GM19328 (cell line): ENCODE results near the gene SNX11.

ENCODE experiments used
- ATAC-seq: cut with Tn5 transposase; IDR thresholded peaks from one replicate; pipeline ENCODE4 v1.9.1; 2021; ENCODE audit warnings: mild to moderate bottlenecking, moderate library complexity; ENCODE audit not compliant: unreplicated experiment

Gene SNX11

DNA sequence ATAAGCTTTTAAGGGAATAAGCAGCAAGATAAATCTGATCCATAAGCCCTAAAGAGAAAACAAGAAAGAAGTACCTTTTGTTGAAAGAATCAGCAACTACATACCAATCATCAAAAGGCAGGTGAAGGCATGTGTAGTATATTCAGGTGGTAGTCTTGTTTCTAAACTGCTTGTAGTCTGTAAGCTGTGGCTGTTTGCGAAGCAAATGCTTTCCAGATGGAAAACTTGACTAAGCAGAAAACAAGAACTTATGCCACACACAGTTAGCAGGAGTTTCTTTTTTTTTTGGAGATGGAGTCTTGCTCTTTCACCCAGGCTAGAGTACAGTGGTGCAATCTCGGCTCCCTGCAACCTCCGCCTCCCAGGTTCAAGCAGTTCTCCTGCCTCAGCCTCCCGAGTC lies 12.0 kb upstream of the SNX11 start:
- ATAC-seq, result no peak

DNA sequence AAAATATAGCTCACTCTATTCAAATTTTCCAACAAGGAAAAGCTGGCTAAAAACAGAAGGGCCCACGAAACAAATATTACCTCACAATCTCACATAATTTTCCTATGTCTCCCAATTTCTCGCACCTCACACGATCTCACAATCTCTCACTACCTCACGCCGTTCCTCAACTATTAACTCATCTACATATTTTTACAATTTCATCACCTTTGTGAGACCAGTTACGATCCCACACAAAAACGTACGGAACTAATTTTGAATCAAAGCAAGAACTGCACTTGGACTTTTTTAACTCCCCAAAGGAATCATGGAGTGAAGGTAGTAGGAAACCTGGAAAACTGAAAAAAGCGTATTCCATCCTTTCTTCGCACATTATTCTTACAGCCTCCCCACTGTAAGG lies 7.4 kb upstream of the SNX11 start:
- ATAC-seq, result no peak

DNA sequence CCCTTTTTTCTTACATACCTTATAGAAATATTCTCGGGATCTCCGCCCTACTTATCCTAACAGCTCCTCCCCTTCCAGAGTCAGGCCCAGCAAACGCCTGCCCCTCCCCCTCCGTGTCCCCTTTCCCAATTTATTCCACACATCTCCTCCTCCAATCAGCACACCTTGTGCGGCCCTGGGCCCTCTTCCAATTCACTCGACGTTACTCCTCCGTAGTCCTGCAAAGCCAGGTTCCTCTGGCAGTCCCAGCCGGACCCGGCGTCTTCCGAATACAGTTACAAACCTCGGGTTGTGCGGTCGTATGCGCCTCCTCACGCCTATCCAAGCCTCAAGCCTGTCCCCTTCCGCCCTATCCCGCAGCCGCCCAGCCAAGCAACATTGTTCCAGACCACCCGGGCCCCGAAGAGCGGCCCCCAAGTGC lies 7.0 kb upstream of the SNX11 start:
- ATAC-seq, result peak; percentile 3

DNA sequence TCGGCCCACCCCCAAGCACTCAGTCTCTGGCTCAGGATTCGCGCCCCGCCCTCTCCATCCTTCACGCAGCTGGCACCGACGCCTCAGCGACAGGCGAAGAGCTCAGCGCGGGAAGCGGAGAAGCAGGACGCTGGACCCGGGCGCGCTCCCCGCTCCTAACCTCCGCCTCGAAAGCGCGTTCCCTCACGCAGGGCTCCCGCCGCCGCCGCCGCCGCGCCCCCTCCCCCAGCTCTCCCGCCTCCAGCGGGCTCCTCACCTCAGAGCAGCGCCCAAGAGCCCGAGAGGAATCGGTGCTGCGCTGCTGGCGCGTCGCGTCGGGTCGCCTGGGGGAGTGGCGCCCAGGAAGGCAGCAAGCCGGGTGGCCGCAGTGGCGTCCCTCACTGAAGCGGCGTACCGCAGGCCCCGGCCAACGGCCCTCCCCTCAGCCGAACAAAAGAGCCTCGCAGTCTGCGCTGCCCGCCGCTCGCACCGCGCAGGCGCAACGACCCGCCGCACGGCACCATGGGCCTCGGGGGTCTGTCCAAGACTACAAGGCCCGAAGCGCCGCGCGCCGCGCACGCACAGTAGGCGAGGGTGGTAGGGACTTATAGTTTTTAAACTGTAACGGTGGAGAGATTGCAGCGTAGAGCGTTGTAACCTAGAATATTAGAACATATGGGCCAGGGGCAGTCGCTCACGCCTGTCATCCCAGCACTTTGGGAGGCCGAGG lies 6.4 kb upstream of the SNX11 start, which contains the start of gene CBX1:
CBX1 (minus strand) TSS at position 467 of the 709 bp plus-strand sequence. CDS start 24,474 bp downstream, outside the sequence.
- peak; percentile 86 for ATAC-seq

DNA sequence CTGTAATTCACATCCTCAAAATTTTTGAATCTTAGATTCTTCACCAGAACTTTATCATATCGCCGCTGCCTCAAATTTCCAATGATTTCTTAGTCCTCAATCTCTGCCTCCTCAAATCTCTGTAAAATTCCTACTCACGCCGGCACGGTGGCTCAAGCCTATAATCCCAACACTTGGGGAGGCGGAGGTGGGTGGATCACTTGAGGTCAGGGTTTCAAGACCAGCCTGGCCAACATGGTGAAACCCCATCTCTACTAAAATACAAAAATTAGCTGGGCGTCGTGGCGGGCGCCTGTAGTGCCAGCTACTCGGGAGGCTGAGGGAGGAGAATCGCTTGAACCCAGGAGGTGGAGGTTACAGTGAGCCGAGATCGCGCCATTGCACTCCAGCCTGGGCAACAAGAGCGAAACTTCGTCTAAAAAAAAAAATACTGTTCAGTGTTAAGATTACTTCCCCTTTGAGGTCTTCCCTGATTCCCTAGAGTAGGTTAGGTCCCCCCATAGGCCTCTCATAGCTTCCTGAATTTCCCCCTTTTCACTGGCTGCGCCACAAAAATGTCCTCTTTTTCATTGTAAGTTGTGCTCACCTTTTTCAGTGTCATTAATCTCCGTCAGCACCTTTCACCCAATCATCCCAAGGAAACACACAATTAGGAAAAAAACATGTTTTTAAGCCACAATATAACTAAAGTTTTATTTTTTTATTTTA lies 5.4 kb upstream of the SNX11 start:
- no peak for ATAC-seq

DNA sequence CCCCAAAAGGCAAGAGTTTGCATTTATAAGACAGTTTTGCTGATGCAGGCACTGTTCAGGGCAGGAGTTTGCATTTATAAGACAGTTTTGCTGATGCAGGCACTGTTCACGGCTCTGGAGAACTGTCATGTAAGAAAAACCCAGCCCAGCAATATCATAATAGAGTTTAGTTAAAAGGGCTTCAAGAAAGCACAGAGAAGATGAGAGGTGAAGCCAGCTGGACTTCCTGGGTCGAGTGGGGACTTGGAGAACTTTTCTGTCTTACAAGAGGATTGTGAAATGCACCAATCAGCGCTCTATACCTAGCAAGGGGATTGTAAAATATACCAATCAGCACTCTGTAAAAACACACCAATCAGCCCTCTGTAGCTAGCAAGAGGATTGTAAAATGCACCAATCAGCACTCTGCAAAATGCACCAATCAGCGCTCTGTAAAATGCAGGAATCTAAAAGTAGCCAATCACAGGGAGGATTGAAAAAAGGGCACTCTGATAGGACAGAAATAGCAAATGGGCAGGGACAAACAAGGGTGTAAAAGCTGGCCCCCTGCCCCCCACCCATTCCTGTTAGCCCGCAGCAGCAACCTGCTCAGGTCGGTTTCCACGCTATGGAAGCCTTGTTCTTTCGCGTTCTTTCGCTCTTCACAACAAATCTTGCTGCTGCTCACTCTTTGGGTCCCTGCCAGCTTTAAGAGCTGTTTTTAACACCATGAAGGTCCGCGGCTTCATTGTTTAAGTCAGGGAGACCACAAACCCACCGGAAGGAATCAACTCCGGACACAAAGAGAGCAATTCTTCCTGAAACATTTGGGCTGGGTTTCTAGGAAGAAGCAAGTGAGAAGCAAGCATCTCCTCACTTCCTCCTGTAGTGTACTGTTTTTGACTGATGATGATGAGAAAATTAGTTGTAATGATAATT lies 4.5 kb upstream of the SNX11 start:
- no peak for ATAC-seq

DNA sequence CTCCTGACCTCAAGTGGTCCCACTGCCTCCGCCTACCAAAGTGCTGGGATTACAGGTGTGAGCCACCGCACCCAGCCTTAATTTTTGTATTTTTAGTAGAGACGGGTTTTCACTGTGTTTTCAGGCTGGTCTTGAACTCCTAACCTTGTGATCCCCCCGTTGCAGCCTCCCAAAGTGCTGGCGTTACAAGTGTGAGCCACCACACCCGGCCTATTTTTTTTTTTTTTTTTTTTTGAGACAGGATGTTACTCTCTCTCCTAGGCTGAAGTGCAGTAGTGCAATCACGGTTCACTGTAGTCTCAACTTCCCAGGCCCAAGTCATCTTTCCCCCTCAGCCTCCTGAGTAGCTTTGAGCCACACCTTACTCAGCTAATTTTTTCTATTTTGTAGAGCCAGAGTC lies 3.1 kb upstream of the SNX11 start:
- no peak for ATAC-seq

DNA sequence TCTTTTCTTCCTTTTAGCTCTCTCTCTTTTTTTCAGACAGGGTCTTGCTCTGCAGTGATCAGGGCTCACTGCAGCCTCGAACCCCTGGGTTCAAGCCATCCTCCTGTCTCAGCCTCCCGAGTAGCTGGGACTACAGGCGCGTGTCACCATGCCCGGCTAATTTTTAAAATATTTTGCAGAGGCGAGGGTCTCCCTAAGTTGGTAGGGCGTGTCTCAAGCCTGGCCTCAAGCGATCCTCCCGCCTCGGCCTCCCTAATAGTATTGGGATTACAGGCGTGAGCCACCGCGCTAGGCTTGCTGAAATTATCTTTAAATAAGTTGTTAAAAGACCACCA lies 797 bp upstream of the SNX11 start:
- no peak for ATAC-seq

DNA sequence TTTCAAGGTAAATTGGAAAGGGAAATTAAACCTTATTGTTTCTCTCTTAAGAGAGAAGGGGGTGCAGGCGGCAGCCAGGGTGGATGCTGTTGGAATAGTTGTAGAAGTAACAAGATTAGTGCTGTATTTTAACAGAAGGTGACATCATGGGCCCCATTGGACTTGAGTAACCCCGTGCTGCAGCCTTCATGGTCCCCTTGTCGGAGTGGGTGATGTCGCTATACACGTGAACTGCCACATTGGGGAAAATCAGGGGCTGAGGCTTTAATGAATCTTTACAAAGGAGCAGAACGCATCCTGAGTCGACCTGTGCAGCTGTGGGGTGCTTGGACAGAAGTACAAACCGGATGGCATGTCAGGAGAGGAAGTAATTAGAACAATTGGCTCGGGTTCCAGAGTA lies 3.2 kb downstream of the SNX11 start:
- ATAC-seq, result no peak

DNA sequence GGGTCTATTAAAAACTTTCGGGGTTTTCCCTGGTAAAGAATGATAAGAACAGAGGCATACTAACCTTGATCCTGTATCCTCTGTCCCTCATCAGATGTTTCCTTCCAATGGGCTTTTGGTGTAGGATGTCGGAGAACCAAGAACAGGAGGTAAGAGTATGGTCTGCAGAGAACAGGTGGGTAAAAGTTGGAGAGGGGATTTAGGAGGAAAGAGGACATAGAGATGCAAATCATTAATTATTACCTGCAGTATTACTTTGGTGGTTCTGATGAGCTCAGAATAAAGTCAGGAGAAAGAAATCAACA lies 4.3 kb downstream of the SNX11 start:
- ATAC-seq, result no peak

DNA sequence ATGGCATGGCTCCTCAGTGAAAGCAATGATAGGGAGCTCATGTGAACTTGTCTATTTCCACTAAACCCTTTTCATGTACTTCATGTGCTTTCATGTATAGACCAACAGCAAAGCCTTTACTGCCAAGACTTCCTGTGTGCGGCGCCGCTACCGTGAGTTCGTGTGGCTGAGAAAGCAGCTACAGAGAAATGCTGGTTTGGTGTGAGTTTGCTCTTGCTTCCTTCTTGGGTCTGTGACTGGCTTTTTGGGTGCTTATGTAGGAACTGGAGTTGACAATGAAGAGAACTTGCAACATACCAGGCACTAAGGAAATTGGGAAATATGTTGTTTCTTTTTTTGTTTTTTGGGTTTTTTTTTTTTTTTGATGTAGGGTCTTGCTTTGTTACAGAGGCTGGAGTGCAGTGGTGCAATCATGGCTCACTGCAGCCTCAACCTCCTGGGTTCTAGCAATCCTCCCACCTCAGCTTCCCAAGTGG lies 5.7 kb downstream of the SNX11 start:
- ATAC-seq, result no peak

DNA sequence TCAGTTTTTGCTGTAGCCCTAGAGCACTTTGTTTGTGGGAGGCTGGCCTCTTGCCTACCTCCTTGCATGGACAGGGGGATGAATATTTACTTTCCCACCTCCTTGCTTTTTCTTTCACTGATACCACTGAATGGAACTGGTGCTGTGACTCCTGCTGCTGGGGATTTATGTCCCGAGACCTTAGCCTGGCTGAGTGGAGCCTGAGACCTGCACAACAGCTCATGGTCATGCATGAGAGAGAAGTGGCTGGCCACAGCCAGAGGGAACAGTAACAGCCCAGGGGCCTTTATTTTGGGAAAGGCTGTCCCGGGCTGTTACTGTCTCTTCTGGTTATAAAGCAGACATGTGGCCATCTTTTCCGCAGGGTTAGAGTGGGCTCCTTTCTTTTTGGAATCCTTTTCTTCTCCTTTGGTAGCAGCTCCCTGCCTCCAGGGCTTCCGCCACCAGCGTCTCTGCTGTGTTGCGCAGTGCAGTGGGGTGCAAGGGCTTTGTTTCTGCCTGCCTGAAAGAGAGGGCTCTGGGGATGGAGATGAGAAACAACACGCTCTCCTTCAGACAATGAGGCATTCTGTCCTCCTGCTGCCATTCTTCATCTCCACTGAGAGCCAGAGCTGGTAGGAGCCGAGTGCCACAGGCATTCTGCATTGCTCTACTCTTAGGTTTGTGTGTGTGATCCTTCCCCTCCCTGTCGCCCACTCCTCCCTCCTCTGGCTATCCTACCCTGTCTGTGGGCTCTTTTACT lies 14.5 kb downstream of the SNX11 start:
- ATAC-seq, result no peak

DNA sequence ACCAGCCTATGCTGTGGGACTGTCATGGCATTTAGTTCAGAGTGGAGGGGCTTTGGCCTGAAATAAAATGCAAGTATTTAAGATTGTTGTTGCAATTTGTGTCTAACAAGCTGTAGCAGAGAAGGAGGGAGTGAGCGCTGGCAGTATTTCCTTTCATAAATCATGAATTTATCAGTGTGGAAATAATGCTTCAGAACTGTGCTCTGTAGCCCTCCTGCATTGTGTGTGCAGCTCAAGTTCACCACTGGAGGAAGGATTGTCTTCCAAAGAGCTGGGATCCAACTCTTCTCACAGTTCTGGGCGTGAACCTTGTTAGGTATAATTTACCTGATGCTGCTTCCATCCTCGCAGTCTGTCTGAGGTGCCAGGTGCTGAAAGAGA lies 15.1 kb downstream of the SNX11 start:
- no peak for ATAC-seq

DNA sequence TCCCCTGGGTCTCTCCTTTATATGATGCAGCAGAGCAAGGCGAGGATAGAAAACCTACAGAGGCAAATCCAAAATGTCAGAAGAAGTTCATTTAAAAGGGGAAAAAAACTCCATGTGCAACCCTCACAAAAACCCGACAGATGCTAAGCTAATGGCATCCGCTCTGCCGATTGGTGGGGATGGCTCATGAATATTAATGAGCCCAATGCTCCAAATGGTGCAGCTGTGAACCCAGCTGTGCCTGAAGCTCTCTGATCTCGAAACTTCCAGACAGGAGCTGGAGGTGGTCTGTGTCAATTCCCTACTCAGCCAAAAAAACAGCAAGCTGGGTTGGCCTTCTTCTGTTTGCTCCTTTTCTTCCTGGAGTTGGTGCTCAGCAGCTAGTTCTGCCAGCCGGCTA lies 15.5 kb downstream of the SNX11 start:
- no peak for ATAC-seq

DNA sequence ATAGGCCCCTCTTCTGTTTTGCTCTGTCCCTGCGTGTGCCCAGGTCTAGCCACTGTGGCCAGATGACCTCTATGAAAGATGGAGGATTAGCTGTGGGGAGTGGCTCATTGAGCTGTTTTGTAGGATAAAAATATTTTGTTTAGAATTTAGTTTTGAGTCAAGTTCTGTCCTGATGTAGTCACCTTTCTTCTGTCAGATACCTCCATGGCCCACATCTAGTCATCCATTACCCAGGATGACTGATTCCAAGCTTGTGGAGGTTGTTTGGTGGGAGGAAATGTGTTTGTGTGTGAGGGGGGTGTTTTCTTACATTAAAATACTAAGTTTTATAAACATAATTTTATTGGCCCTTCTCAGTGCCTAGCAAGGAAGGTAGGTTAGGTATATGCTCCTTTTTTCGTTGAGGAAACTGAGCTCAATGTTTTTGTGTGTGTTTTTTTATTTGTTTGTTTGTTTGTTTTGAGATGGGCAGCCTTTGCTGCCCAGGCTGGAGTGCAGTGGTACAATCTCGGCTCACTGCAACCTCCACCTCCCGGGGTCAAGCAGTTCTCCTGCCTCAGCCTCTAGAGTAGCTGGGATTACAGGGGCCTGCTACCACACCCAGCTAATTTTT lies 16.3 kb downstream of the SNX11 start:
- ATAC-seq, result no peak

DNA sequence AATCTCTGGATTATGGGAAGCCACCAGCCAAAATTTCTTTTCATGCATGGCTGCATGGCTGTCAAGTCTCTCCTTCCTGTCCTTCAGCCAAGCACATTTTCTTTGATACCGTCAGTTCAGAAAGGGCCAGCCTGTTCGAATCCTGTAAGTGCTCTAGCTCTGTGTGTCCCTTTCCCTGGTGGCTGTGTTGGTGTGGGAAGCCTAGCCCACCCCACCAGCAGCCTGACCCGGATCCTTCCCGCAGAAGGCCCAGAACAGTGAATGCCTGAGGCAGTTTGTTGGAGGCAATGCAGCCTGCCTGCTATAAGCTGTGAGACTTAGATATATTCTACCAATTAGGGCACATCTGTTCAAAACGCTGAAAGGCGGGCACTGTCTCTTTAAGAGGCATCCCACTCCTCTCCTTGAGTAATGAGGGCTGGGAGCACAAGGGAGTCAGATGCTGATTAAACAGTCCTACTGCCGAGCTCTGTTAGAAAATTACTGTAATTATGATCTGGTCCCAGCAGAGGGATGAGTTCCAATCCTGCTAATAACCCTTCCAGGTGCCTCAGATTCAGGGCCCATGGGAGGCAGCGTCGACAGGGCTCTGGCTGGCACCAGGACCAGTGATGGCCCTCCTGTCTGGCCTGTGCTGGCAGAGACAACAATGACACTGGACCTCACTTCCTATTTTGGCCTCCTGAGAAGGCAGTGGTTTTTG lies 18.4 kb downstream of the SNX11 start:
- ATAC-seq, result no peak

DNA sequence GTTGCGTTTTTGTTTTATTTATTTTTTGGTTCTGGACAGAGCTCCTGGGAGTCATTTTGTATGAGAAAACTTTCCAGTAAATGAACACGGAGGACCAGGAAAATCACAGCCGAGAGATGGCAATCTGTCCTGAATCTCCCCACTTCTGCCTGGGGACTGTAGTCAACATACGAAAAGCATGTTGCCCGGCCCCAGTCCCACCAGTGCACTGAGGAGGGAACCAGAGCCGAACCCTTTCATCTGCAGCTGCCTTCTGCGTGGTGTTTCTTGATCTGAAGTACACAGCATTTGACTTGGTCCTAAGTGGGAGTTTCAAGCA lies 18.9 kb downstream of the SNX11 start:
- ATAC-seq, result no peak

DNA sequence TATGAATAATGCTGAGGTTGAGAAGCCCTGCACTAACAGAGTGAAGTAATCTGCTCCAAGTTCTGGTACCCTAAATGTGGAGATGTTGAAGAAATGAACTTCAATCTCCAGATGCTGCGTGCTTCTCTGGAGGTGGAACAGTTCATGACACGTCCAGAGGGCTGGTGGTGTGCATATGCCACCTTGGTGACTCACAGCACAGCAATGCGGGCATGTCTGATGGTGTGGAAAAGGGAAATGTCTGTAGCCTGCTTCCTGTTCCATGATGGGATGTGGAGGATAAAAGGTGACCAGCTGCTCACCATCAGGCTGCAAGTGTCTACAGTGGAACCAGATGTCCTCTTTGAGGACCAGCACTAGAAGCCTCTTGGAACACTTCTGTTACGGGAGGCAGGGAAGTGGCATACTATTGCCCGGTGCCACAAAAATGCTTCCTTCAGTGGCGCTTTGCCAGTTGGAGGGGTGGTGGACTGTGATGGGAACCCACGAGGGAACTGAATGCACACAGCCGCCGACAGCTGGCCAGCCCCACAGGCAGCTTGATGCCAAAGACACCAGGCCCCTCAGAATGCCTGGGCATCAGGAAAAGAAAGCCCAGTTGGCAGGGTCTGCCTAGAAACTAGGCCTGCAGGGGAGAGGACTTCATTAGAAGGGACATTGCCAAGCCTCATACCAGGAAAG lies 19.9 kb downstream of the SNX11 start:
- ATAC-seq, result no peak

DNA sequence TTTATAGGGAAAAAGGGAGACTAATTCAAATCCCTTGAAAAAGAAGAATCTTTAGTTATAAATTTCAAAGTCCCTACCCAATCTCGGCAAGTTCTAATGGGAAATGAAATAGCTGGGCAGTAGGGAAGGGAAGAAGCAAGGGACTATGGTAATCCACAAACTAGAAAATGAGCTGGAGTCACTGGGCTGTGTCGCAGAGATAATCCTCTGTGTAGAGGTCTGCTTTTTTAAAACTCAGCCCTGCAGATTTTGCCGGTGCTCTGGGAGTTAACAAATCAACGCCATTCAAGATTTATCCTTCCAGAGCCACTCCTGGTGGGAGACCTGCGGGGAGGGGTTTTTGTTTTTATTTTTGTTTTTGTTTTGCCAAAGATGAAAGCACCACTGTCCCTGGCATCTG lies 20.8 kb downstream of the SNX11 start:
- ATAC-seq, result no peak

DNA sequence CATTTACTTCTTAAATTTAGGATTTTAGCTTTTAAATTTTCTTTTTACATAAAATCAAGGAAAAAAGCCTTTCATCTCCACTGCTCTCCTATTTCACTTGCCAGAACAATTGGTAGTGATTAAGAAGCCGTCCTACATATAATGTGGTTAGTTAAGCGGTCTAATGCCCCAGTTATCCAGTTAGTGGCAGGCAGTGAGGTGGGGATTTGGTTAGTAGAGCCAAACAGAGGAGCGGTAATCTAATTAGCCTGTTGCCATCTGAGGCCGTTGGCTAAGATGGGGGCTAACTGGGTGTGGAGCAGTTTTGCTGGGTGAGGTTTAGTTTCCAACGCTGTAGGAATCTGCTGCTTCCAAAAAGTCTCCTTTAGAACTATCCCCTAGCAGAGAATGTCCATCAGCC lies 22.4 kb downstream of the SNX11 start:
- no peak for ATAC-seq
